Stimulated activated effector memory CD8-positive, alpha-beta T cell treated with anti-CD3 and anti-CD28 coated beads, Interleukin-12 subunit alpha, Interleukin-12 subunit beta, amount 100 ng/mL, for 72 hours (primary cell): ENCODE measurements around the gene UNCX.
A peak's percentile ranks its signal among the peaks of the same experiment; 100 is the strongest.
"Not testable (repeated sequence)": the region's sequence is repeated elsewhere in the genome, so short reads cannot be mapped to it uniquely, and the experiment has no call there.

ENCODE experiments used
- ATAC-seq: fragments of 150-1000 bp; cut with Tn5 transposase; 2 replicates; pipeline ENCODE4 v1.10.0; 2021
- DNase-seq, 2 donors: peaks; one replicate each; pipeline ENCODE4 v3.0.0; 2021 to 2022; ENCODE audit warnings: low spot score in 2 of 2
- H3K27ac Mint-ChIP-seq: one replicate; pipeline ENCODE4 v1.8.0; 2022; ENCODE audit warnings: mild to moderate bottlenecking, mixed read lengths
- H3K36me3 Mint-ChIP-seq: one replicate; pipeline ENCODE4 v1.8.0; 2022; ENCODE audit warnings: mild to moderate bottlenecking, mixed read lengths
- H3K4me1 Mint-ChIP-seq: one replicate; pipeline ENCODE4 v1.8.0; 2022; ENCODE audit warnings: mixed read lengths
- H3K4me3 Mint-ChIP-seq: one replicate; pipeline ENCODE4 v1.8.0; 2022; ENCODE audit warnings: mild to moderate bottlenecking, mixed read lengths
- H3K9me3 Mint-ChIP-seq: one replicate; pipeline ENCODE4 v1.8.0; 2022; ENCODE audit warnings: mixed read lengths

The UNCX gene

DNA sequence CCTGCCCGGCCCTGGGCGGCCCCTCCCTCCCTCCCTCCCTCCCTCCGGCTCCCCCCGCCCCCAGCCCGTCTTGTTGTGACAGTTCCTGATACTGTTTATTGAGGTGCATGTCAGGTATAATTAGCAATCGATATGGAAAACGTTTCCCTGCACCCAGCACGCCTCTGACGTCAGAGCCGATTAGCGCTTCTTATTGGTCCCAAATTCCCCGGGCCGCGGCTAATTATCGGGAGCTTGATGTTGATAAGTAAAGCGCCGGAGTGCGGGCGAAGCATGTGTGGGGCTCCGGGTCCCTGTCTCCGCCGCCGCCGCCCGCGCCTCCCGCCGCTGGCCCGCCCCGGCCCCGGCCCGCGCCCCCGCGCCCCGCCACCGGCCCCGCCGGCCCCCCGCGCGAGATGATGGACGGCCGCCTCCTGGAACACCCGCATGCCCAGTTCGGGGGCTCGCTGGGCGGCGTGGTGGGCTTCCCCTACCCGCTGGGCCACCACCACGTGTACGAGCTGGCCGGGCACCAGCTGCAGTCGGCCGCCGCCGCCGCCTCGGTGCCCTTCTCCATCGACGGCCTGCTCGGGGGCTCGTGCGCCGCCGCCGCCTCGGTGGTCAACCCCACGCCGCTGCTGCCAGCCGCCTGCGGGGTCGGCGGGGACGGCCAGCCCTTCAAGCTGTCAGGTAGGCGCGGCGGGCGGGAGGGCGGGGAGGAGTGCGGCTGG lies at the start of gene UNCX:
Gene UNCX (plus strand): TSS at position 250 of the 710 bp plus-strand sequence. CDS start 146 bp downstream, at position 396.
- H3K36me3 Mint-ChIP-seq, result peaks cover 36% of the 10 kb centered on the region
- H3K4me3 Mint-ChIP-seq, result no peak within 1 kb of the TSS
- H3K9me3 Mint-ChIP-seq, result no peaks in the 10 kb centered on the region
- peaks cover 24% of the 10 kb centered on the region for H3K4me1 Mint-ChIP-seq
- peak within 1 kb of the TSS; percentile 60 for H3K27ac Mint-ChIP-seq
- no peak for ATAC-seq
- DNase-seq, result no peak

DNA sequence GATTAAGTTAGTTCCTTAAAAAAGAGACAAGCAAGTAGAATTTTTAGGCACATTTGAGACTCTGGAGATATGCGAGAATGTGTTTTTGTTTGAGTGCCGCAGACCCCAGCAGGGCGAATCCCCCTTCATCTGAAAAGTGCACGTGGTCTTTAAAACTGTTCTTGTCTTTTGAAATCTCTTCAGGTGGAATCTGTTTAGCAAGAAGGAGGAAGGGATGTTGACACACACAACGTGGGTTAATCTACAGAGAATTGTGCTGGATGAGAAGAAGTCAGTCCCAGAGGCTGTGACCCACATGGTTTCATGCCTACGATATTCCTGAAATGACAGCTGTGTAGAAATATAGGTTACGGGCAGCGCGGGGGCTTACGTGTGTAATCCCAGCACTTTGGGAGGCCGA lies 45.5 kb upstream of the UNCX start:
- H3K27ac Mint-ChIP-seq, result no peak overlapping the region
- ATAC-seq, result no peak

DNA sequence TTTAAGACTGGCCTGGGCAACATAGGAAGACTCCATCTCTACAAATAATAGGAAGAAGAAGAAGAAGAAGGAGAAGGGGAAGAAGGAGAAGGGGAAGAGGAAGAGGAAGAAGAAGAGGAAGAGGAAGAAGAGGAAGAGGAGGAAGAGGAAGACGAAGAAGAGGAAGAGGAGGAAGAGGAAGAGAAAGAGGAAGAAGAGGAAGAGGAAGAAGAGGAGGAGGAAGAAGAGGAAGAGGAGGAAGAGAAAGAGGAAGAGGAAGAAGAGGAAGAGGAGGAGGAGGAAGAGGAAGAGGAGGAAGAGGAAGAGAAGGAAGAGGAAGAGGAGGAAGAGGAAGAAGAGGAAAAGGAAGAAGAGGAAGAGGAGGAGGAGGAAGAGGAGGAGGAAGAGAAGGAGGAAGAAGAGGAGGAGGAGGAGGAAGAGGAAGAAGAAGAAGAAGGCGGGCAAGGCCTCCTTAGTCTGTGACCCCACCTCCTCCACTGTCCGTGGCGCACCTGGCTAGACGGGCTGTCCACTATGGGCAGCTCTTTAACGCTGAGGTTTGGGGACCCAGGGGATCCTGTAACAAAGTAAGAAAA lies 43.9 kb upstream of the UNCX start:
- Mint-ChIP-seq H3K27ac (peak overlapping the region; percentile 63), H3K9me3 (peaks cover 4% of the 10 kb centered on the region)
- ATAC-seq, result no peak

More for the DNA sequence above, 45.5 kb upstream of the UNCX start:
- Mint-ChIP-seq H3K9me3 (peaks cover 4% of the 10 kb centered on the region), H3K4me1 (peaks cover 10% of the 10 kb centered on the region), H3K4me3 (no peak overlapping the region), H3K36me3 (peaks cover 7% of the 10 kb centered on the region)
- DNase-seq, result no peak

DNA sequence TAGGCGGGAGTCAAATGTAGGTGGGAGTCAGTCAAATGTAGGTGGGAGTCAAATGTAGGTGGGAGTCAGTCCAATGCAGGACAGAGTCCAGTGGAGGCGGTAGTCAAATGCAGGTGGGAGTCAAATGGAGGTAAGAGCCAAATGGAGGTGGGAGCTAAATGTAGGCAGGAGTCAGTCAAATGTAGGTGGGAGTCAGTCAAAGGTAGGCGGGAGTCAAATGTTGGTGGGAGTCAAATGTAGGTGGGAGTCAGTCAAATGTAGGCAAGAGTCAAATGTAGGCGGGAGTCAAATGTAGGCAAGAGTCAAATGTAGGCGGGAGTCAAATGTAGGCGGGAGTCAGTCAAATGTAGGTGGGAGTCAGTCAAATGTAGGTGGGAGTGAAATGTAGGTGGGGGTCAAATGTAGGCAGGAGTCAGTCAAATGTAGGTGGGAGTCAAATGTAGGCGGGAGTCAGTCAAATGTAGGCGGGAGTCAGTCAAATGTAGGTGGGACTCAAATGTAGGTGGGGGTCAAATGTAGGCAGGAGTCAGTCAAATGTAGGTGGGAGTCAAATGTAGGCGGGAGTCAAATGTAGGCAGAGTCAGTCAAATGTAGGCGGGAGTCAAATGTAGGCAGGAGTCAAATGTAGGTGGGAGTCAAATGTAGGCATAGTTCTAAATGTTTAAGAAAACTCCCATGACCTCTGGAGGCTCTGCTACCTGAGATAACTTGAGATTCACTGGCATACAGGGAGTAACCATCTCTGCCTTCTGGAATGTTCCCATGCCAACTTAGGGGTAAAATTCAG lies 42.5 kb upstream of the UNCX start:
- Mint-ChIP-seq H3K9me3 (peaks cover 4% of the 10 kb centered on the region), H3K27ac (peak overlapping the region; percentile 54), H3K4me1 (peaks cover 10% of the 10 kb centered on the region), H3K4me3 (no peak overlapping the region), H3K36me3 (peaks cover 7% of the 10 kb centered on the region)
- ATAC-seq (no peak), DNase-seq (no peak)

More for the DNA sequence above, 43.9 kb upstream of the UNCX start:
- no peak for DNase-seq
- Mint-ChIP-seq H3K36me3 (peaks cover 7% of the 10 kb centered on the region), H3K4me3 (no peak overlapping the region), H3K4me1 (peaks cover 10% of the 10 kb centered on the region)

- DNase-seq (no peak), ATAC-seq (peak; percentile 78)
- H3K27ac Mint-ChIP-seq, result peak overlapping the region; percentile 92
These were observed 40.4 kb upstream of the UNCX start for GRCh38 chr7:1192171-1192676.

GRCh38 chr7:1193593-1194424 lies 38.9 kb upstream of the UNCX start:
- H3K27ac Mint-ChIP-seq, result no peak overlapping the region
- no peaks in the 10 kb centered on the region for H3K9me3 Mint-ChIP-seq
- H3K4me3 Mint-ChIP-seq, result no peak overlapping the region
- ATAC-seq (peak; percentile 66), DNase-seq (no peak)
- H3K4me1 Mint-ChIP-seq, result peaks cover 10% of the 10 kb centered on the region
- H3K36me3 Mint-ChIP-seq, result peaks cover 1% of the 10 kb centered on the region

More at GRCh38 chr7:1192171-1192676, 40.4 kb upstream of the UNCX start:
- H3K36me3 Mint-ChIP-seq, result peaks cover 7% of the 10 kb centered on the region
- peaks cover 4% of the 10 kb centered on the region for H3K9me3 Mint-ChIP-seq
- peaks cover 10% of the 10 kb centered on the region for H3K4me1 Mint-ChIP-seq
- peak overlapping the region; percentile 69 for H3K4me3 Mint-ChIP-seq

- not testable (repeated sequence) for H3K4me3 Mint-ChIP-seq
These were observed 36.2 kb upstream of the UNCX start for GRCh38 chr7:1196441-1196840.

DNA sequence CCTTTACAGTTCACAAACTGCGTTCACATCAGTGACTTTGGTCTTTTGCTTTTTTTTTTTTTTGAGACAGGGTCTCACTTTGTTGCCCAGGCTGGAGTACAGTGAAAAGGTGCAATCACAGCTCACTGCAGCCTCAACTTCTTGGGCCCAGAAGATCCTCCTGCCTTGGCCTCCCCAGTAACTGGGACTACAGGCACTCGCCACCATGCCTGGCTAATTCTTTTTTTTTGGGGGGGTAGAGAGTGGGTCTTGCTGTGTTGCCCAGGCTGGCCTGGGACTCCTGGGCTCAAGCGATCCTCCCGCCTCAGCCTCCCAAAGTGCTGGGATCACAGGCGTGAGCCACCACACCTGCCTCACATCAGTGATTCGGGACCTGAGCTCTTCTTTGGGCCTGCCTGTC lies 35.7 kb upstream of the UNCX start:
- no peak for DNase-seq
- Mint-ChIP-seq H3K4me3 (no peak overlapping the region), H3K27ac (no peak overlapping the region), H3K4me1 (peaks cover 7% of the 10 kb centered on the region), H3K36me3 (no peaks in the 10 kb centered on the region), H3K9me3 (no peaks in the 10 kb centered on the region)
- ATAC-seq, result no peak

More at GRCh38 chr7:1196441-1196840, 36.2 kb upstream of the UNCX start:
- not testable (repeated sequence) for H3K4me1 Mint-ChIP-seq, H3K36me3 Mint-ChIP-seq, H3K9me3 Mint-ChIP-seq, ATAC-seq, H3K27ac Mint-ChIP-seq, DNase-seq

DNA sequence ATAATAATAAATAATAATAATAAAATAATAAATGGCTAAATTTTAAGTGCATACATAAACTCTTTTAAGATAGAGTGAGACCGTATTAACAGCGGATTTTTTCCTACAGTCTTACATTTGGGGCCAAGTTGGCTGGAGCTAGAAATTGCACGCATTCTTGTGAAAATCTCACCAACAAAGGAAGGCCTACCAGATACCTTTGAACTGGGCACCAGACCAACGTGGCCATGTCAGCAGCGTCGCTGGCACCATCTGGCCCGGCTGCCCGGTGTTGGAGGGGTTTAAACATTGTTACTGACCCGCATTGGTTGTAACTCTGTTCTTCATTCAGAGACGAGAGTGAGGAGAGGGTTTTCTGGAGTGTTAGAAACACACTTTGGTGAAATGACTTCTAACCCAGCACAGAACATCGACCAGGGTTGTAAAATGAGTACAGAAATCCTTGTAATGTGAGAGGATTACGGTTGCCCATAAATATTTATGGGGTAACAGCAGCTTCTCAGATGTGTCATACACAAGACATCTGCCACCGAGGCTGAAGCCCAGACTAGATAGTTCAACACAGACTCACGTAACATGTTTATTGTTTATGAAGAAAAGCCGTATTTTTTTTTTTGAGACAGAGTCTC lies 34.6 kb upstream of the UNCX start:
- no peaks in the 10 kb centered on the region for H3K9me3 Mint-ChIP-seq
- no peaks in the 10 kb centered on the region for H3K4me1 Mint-ChIP-seq
- no peak overlapping the region for H3K4me3 Mint-ChIP-seq
- no peaks in the 10 kb centered on the region for H3K36me3 Mint-ChIP-seq
- DNase-seq (no peak), ATAC-seq (no peak)
- H3K27ac Mint-ChIP-seq, result no peak overlapping the region

DNA sequence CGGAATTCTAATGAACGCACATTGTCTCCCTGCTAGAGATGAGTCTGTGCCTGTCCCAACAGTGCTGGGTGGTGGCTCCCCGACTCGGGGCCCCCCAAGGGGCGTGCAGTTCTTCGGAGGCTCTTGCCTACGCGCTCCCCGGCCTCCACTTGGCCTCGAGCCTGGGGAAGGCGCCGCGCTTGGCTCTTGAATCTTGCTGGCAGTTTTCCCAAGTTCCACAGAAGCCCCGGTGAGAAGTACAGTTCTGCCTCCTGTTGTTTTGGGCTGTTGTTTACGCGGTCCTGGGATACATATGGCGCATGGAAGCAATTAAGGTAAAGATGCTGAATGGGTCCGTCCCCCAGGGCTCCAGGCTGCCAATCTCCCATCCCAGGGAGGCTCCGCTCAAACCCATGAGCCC lies 32.6 kb upstream of the UNCX start:
- H3K4me3 Mint-ChIP-seq, result no peak overlapping the region
- no peak overlapping the region for H3K27ac Mint-ChIP-seq
- H3K36me3 Mint-ChIP-seq, result no peaks in the 10 kb centered on the region
- no peak for DNase-seq
- H3K4me1 Mint-ChIP-seq, result no peaks in the 10 kb centered on the region
- no peak for ATAC-seq
- no peaks in the 10 kb centered on the region for H3K9me3 Mint-ChIP-seq

DNA sequence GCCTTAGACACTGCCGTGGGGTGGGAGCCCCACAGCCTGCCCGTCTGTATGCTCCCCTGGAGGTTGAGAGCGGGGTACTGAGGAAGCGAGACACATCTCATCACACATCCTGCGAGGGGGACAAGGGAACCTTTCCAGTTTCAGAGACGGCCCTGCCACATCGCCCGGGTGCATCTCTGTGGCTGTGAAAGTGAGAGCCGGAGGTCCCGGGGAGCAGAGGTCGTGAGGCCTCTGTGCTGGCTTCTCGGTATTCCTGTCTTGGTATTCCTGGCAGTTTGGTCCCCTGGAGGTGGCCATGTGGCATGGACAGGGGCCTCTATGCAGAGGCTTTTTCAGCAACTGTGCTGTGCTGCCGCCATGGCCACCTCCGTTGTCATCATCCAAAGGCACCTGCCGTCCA lies 30.8 kb upstream of the UNCX start:
- DNase-seq (no peak), ATAC-seq (no peak)
- Mint-ChIP-seq H3K27ac (no peak overlapping the region), H3K4me3 (no peak overlapping the region), H3K9me3 (no peaks in the 10 kb centered on the region), H3K36me3 (no peaks in the 10 kb centered on the region), H3K4me1 (no peaks in the 10 kb centered on the region)

DNA sequence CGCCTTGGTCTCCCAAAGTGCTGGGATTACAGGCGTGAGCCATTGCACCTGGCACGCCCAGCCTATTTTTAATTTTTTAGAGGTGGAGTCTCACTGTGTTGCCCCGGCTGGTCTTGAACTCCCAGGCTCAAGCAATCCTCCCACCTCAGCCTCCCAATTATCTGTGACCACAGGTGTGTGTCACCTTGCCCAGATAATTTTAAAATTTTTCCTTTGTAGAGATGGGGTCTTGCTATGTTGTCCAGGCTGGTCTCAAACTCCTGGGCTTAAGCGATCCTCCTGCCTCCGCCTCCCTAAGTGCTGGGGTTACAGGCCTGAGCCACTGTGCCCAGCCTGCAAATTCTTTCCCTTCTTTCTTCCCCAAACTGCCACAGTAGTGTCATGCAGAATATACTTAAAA lies 29.8 kb upstream of the UNCX start:
- H3K9me3 Mint-ChIP-seq, H3K4me3 Mint-ChIP-seq, DNase-seq, H3K36me3 Mint-ChIP-seq, H3K4me1 Mint-ChIP-seq, ATAC-seq: not testable (repeated sequence)
- peak overlapping the region; percentile 50 for H3K27ac Mint-ChIP-seq

DNA sequence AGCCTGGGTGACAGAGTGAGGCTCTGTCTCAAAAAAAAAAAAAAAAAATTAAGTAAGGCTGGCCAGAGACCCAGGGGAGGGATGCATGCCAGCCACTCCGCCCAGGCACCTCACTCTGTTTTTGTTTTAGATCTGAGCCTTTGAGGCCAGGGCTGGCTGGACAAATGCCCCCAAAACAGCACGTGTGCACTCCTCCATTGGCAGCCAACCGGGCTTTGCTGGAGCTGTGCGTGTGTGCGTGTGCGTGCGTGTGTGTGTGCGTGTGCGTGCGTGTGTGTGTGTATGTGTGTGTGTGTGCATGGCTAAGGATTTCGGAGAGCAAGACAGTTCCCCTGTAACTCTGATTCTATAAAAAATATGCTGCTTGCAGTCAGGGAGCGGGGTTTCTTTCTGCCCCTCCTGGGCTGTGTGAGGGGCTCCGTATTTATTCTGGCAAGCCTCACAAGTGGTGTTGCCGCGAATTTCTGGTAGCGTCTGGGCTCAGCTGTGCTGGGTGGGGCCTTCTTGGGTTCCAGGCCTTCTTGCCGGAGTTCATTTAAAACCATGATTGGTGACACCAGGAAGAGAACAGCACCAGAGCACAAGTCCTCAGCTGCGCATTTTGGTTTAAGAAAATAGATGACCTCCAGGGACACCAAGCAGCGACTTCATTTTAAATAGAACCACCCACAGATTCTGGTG lies 28.1 kb upstream of the UNCX start:
- Mint-ChIP-seq H3K4me1 (no peaks in the 10 kb centered on the region), H3K4me3 (no peak overlapping the region), H3K9me3 (no peaks in the 10 kb centered on the region), H3K27ac (no peak overlapping the region), H3K36me3 (no peaks in the 10 kb centered on the region)
- no peak for ATAC-seq
- DNase-seq, result no peak

GRCh38 chr7:1205742-1206141 lies 26.9 kb upstream of the UNCX start:
- not testable (repeated sequence) for H3K4me3 Mint-ChIP-seq, H3K27ac Mint-ChIP-seq, H3K36me3 Mint-ChIP-seq, H3K9me3 Mint-ChIP-seq, DNase-seq, ATAC-seq, H3K4me1 Mint-ChIP-seq
